Lung (tissue), 12 donors: Measurements from ENCODE around the gene SPOP. TPM values are rescaled to one million over a fixed set of nuclear protein-coding genes. Genes with fewer than 3 reads are reported as not detected.

Experiments
- ATAC-seq: fragments of 200-7000 bp; cut with Tn5 transposase; one replicate; pipeline ENCODE4 v1.9.1; 2020; ENCODE audit warnings: moderate number of reproducible peaks; ENCODE audit not compliant: insufficient read depth, low FRiP score
- DNase-seq, 3 donors: peaks; one replicate each; pipeline ENCODE4 v3.0.0-alpha.2; 2013 to 2017
- H3K27ac ChIP-seq, 2 donors: one replicate each; pipeline ENCODE4 v1.5.1; 2013; ENCODE audit warnings: mild to moderate bottlenecking in 2 of 2, moderate library complexity in 2 of 2, control low read depth in 1 of 2, inconsistent platforms in 1 of 2, low read depth in 1 of 2, low read length in 1 of 2
- H3K27me3 ChIP-seq, 3 donors: one replicate each; pipeline ENCODE4 v1.5.1; 2013; ENCODE audit warnings: low read length in 2 of 3; ENCODE audit not compliant: control insufficient read depth in 3 of 3, insufficient read depth in 3 of 3
- H3K36me3 ChIP-seq, 4 donors: one replicate each; pipeline ENCODE4 v1.5.1; 2013; ENCODE audit warnings: low read length in 4 of 4, mild to moderate bottlenecking in 1 of 4, moderate library complexity in 1 of 4; ENCODE audit not compliant: control insufficient read depth in 4 of 4, insufficient read depth in 4 of 4
- H3K4me1 ChIP-seq, 5 donors: one replicate each; pipeline ENCODE4 v1.5.1; 2013; ENCODE audit warnings: low read length in 5 of 5, mild to moderate bottlenecking in 2 of 5, moderate library complexity in 1 of 5; ENCODE audit not compliant: control insufficient read depth in 5 of 5, insufficient read depth in 5 of 5
- H3K4me3 ChIP-seq: one replicate; pipeline ENCODE4 v1.5.1; 2013; ENCODE audit warnings: mild to moderate bottlenecking, control low read depth, moderate library complexity
- H3K9ac ChIP-seq, 2 donors: one replicate each; pipeline ENCODE4 v1.5.1; 2013; ENCODE audit warnings: low read length in 2 of 2, control low read depth in 1 of 2; ENCODE audit not compliant: insufficient read depth in 1 of 2
- H3K9me3 ChIP-seq, 4 donors: one replicate each; pipeline ENCODE4 v1.5.1; 2013; ENCODE audit warnings: low read length in 3 of 4, mild to moderate bottlenecking in 1 of 4, moderate library complexity in 1 of 4; ENCODE audit not compliant: control insufficient read depth in 4 of 4, insufficient read depth in 3 of 4
- CTCF ChIP-seq: IDR thresholded peaks from 2 replicates; pipeline ENCODE4 v1.5.1; 2012; ENCODE audit warnings: mild to moderate bottlenecking; ENCODE audit errors: control extremely low read depth, extremely low read depth
- WGBS, 2 donors: extraction: QIAGEN DNeasy Blood & Tissue Kit; methylation state at CpG; one replicate each; pipeline ENCODE4 v1.1.7; 2013; 5-methylcytosine and 5-hydroxymethylcytosine counted together
- polyA plus RNA-seq, 2 donors: library from polyadenylated mRNA; stranded (reverse); fragments of 200-250 nt; gene quantifications; one replicate each; pipeline ENCODE4 v1.2.1, GENCODE V29; 2013
- total RNA-seq, 2 donors: library from RNA; depleted of rRNA in 1 of 2; stranded (reverse); fragments of >200 nt in 1 of 2; gene quantifications; one replicate each; pipeline ENCODE4 v1.2.1, GENCODE V29; 2014 to 2021
- donor health status: control.
- donor health status: control.
- donor health status: Bipolar disorder and iron deficiency.
- donor health status: healthy.
- donor health status: DM: yes; HTN: yes; CAD: no.

Gene SPOP
- total and polyA plus RNA-seq, 4 donors, result 28.7 to 98.0 (median 64.6) TPM

GRCh38 chr17:49618028-49618611 lies 59.8 kb downstream of the SPOP start:
- 49 to 64% methylated on average over 3 of the region's 3 CpGs for WGBS, 2 donors
- Histone ChIP-seq H3K36me3 (peaks cover 19 to 42% (median 31%) of the 10 kb centered on the region in 4 donors), H3K4me1 (peaks cover 0 to 21% (median 3%) of the 10 kb centered on the region in 5 donors), H3K4me3 (no peak overlapping the region), H3K27ac (no peak overlapping the region), H3K27me3 (no peaks in the 10 kb centered on the region), H3K9ac (no peak overlapping the region), H3K9me3 (no peaks in the 10 kb centered on the region)
- DNase-seq (no peak), ATAC-seq (no peak)
- no peak for TF ChIP-seq CTCF

GRCh38 chr17:49616601-49617131 lies 61.2 kb downstream of the SPOP start:
- Histone ChIP-seq H3K9ac (no peak overlapping the region), H3K4me1 (peaks cover 0 to 17% (median 3%) of the 10 kb centered on the region in 5 donors), H3K4me3 (no peak overlapping the region), H3K36me3 (peaks cover 19 to 38% (median 27%) of the 10 kb centered on the region in 4 donors), H3K27me3 (no peaks in the 10 kb centered on the region), H3K27ac (peak overlapping the region; percentile 1 to 5), H3K9me3 (no peaks in the 10 kb centered on the region)
- peak; percentile 61 for ATAC-seq
- WGBS, 2 donors, result 37 to 57% methylated on average over 10 of the region's 10 CpGs
- peak in 2 of 3 donors; percentile 51 to 80 for DNase-seq
- no peak for TF ChIP-seq CTCF

GRCh38 chr17:49616086-49616485 lies 61.8 kb downstream of the SPOP start:
- Histone ChIP-seq H3K36me3 (peaks cover 18 to 36% (median 24%) of the 10 kb centered on the region in 4 donors), H3K4me1 (peaks cover 0 to 15% (median 3%) of the 10 kb centered on the region in 5 donors), H3K27me3 (no peaks in the 10 kb centered on the region), H3K4me3 (no peak overlapping the region), H3K9ac (no peak overlapping the region), H3K9me3 (no peaks in the 10 kb centered on the region), H3K27ac (no peak overlapping the region)
- DNase-seq (no peak), ATAC-seq (no peak)
- no peak for TF ChIP-seq CTCF
- 68 to 82% methylated on average over 3 of the region's 3 CpGs for WGBS, 2 donors
